NCI-H510A treated with DMSO at 0.1 percent for 48 hours (cell line): ENCODE data around the gene CTBP2.

Source experiments
- DNase-seq: peaks from one replicate; lab custom pipeline; 2025; lab: John Stamatoyannopoulos, UW

CTBP2 gene

GRCh38 chr10:125144693-125145623 lies 15.4 kb downstream of the CTBP2 start:
- DNase-seq = peak; percentile 64

DNA sequence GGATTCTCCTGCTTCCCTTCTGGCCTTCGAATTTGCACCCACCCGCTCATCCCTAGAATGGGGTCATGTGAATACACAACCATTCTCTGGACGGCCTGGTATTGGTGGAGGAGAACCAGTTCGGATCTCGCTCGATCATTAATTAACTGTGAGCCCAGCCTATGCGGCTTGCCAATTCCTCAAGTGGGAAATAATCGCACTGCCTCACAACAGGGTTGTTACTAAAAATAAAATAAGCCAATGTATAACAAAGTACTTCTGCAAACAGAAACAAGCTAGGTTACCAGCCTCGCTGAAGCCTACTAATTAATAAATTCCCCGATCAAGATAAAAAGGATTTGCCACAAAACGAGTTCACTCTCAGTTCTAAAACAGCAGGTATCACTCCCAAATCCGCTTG lies 16.2 kb downstream of the CTBP2 start:
- DNase-seq = peak; percentile 64

- no peak for DNase-seq
These were observed 17.4 kb downstream of the CTBP2 start for GRCh38 chr10:125142946-125143345.

GRCh38 chr10:125141860-125142484 lies 18.4 kb downstream of the CTBP2 start:
- DNase-seq = no peak

DNA sequence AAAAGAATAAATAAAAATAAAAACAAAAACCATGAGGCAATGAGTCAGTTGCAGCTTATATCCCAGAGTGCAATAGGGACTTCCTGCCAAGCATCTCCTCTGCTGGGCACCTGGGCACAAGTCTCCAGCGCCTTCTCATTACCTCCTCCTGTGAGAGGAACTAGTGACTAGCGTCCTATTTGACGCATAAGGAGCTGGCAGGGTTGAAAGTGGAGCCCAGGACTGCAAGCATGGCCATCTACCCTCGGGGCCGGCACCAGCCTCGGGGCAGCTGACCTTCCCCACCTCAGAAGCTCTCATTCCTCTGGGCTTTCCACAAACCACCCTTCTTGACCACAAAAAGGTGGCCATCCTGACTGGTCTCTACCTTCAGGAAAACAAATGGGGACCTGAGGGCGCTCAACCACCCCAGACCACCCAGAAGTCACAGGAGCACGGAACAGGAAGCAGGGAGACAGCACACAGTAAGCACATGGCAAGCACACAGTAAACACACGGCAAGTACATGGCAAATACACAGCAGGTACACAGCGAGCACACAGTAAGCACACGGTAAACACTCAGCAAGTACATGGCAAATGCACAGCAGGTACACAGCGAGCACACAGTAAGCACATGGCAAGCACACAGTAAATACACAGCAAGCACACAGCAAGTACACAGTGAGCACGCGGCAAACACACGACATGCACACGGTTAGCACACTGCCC lies 19.1 kb downstream of the CTBP2 start:
- DNase-seq = no peak

GRCh38 chr10:125140151-125140550 lies 20.2 kb downstream of the CTBP2 start:
- DNase-seq = no peak

DNA sequence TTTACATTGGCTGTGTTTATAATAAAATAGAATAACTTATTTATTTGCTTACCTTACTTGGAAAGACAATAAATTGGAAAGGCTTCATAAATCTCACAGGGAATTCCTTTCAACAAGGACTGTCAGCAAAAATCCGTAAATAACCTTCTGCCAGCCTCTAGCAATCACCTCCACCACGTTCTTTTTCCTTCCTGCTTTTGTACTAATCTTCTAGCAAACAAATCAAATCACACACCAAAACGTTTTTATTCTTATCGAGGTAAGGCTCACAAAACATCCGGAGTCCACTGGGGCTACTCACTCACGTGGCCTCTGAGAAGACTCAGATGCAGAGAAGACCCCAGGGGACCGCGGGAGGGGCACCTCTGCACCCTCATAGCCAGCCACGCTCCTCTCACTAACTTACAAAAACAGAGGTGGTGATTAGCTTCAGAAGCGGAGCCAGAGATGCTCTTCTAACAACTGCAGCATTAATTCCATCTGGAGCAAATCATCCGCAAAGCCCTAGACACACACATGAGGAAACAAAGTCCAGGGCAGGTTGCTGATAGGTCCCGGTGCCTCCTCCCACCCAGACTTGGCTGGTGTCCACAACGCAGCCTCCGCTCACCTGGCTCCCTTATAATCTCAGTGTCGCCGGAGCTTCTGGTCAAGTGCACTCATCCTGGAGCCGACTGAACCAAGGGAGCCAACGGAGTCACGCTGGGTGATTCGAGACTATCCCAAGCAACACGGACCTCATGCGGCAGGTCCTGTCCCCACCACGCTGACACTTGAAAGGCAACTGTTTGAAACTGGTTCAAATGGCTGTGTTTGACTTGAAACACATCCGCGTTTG lies 22.5 kb downstream of the CTBP2 start:
- peak; percentile 95 for DNase-seq

DNA sequence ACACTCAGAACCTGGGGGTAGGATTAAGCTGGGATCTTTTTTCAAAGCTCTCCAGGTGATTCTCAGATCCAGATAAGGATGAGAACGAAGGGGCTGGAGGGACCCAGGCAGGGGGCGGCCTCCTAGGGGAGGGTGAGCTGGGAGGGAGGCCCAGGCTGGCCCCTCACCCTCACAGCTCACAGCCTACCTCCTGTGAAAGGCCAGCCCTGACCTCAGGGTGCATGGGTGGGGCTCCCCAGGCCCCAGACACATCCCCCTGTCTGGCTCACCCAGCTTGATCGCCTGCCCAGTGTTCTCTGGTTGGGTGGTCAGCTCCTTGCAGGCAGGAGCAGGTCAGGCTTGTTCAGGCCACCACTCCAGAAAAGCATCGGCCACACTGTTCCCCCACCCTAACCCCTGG lies 24.3 kb downstream of the CTBP2 start:
- DNase-seq = no peak

DNA sequence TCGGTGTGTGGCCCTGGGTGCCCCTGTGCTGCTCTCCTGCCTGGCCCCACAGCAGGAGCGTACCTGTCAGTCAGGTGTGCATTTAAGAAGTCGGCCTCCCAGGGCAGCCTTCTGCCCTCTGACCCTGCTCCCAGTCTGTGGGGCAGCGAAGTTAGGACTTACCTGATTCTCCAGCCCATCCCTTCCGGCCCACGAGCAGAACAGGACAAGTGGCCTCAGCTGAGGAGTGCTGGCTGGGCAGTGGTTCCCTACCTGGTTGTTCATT lies 24.7 kb downstream of the CTBP2 start:
- no peak for DNase-seq

DNA sequence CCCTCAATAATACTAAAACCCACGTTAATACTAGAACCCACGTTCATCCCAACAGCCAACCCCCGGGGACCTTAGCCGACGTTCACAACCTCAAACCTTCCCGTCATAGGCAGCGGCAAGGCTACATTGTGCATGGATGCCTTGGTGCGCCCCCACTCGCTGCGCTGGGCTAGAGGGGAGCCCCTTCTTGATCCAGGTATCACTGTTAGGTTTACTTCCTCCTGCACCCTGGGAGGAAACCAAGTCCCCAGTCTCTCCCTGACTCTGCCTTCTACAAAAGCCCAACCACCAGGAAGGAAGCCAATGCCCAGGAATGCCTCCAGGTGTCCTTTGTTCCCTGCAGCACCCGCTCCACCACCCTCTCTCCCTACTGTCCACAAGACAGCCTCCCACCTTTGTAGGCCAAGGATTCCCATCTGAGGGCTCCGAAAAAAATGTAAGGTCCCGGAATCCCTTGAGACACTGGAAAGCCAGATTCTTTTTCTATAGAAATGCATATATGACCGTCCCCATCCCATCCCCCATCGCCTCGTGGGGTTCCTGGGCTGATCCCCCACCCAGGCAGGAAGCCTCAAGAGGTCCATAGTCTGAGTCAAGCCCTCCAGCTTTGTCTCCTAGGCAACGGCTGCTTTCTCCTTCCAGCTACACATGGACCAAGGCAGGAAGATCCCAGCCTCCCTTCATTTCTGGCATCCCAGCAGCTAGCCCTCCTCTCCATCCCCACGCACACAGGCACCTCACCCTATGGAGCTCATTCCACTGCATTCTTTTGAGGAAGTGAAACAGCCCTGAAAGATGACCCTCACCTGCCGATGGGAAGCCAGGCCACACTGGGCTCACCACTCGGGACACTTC lies 25.2 kb downstream of the CTBP2 start:
- no peak for DNase-seq

GRCh38 chr10:125134483-125134848 lies 25.9 kb downstream of the CTBP2 start:
- no peak for DNase-seq

DNA sequence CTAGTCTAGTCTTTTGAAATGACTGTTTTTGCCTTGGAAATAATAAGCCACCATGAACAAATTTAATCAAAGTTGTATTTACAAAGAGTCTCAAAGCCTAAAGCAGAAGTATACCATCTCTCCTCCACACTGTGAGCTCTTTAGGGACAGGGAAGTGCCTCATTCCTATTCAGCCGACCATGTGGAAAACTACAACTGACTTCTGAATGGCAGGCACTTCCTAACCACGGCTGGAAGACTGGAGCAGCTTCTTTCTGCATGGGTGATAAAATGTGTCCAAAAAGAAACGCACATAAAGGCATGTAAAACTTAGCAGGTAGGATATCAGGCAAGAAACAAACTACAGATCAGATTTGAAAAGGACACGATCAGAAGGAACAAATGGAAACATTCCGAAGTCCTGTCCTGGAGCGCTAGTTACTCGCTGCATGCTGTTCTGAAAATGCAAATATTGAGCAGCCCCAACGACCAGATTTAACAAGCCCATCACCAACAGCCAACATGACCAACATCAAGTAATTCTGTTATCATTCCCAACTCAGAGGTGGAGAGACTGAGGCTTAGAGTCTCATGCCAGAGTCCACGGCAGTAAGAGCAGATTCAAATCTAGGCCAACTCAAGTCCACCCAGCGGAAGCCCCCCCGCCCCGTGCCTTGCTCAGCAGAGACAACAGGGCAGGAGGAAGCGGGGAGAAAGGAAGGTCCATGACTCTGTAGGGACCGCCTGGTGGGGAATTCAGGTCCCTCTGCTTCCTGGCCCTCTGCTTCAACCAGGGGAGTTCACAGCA lies 26.5 kb downstream of the CTBP2 start:
- no peak for DNase-seq

DNA sequence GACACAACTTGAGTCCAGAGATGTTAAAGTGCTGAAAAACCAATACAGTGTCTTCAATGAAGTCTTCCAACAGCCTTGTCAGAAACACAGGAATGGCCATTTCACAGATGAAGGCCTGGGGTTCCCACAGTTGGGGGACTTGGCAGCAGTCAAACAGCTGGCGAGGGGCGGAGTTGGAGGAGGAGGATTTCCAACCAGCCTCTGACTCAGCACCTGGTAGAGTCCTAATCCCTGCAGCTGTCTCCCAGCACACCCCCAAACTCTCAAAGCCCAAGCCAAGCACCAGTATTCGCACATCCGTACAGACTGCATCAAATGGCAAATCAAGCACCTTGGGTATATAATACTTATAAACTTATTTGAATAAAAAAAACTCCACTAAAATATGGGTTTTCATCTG lies 28.0 kb downstream of the CTBP2 start:
- DNase-seq = no peak

GRCh38 chr10:125130916-125131315 lies 29.4 kb downstream of the CTBP2 start:
- no peak for DNase-seq

DNA sequence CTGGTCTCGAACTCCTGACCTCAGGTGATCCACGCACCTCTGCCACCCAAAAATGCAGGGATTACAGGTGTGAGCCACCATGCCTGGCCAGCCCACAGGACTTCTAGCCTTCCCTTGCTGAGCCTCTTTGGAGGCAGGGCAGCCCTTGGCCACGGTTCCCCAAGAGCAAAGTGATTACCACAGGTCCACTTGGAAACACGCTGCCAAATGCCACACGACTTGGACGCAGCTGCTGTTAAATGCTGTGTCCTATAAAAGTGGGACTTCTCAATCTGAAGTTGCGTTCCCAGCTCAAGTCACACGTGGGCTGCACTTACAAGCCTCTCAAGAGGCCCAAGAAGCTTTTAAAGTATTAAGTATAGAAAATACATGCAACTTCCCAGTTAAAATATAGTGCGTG lies 30.1 kb downstream of the CTBP2 start:
- DNase-seq = no peak

DNA sequence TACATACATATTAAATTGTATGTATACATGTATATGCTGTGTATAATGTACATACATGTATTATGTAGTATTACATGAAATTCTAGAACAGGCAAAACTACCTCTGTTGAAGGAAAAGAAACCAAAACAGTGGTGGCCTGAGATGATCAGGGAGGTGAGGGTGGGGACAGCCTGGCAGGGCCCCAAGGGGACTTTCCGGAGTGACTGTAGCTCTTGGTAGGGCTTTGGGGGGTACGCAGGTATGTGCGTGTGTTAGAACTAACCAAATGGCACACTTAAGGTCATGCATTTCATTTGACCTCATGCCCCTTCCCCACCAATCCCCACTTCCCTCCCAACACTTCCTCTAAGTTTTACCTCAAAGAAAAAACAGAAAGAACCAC lies 31.3 kb downstream of the CTBP2 start:
- no peak for DNase-seq

- DNase-seq = no peak
These were observed 31.8 kb downstream of the CTBP2 start for GRCh38 chr10:125128397-125129075.

GRCh38 chr10:125127986-125128385 lies 32.4 kb downstream of the CTBP2 start:
- no peak for DNase-seq

DNA sequence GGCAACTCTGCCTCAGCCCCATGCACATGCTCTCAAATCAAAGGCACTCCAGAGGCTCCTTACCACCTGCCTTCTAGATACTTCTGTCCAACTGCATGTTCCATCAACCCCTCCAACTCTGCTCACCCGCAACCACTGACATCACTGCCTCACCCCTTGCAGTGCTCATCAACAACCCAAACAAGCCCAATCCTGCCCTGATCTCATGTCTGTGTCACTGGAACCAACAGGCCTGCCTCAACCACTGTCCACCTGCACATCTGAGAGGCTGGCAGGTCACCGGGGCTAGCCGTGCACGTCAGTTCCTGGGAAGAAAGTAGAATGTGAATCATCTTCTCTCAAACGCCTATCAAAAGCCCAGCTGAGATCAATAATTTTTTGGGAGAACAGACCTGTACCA lies 33.3 kb downstream of the CTBP2 start:
- peak; percentile 13 for DNase-seq
